ENCODE measurements around the gene PIGQ.
A peak's percentile ranks its signal among the peaks of the same experiment; 100 is the strongest.

The PIGQ gene

GRCh38 chr16:534856-535445 lies 34.8 kb upstream of the PIGQ start:
- no peak for DNase-seq

GRCh38 chr16:535446-536405 lies 34.0 kb upstream of the PIGQ start:
- DNase-seq, result peak in 1 of 3 experiments; percentile 19

GRCh38 chr16:536746-537145 lies 33.0 kb upstream of the PIGQ start:
- no peak for DNase-seq

- DNase-seq, result no peak
Observed at GRCh38 chr16:537415-538335, 32.1 kb upstream of the PIGQ start.

DNA sequence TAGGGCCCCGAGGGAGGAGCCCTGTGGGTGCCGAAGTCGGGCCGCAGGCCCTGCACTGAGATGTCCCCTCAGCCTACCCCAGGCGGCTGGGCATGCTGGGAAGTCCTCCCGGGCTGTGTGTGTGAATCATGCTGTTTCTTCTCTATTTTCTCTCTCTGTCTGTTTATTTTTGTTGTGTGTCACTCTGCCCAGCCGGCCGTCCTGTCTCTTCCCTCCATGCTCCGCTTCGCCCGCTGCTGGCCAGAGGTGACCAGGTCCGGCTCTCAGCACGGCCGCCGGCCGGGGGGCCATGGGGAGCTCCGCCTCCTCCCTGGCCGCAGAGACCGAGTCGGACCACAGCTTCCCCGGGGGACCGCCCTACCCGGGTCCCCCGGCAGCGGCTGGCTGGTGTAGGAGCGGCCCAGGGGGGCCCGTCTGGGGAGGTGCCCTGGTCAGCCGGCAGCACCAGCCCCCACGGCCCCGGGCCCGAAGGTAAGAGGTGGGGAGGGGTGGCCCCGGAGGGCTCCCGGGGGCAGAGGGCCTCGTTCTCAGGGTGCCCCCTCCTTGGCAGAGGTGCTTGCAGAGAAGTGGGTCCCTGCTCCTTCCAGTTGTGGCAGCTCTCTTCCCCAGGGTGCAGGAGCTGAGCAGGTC lies 29.8 kb upstream of the PIGQ start:
- DNase-seq, result no peak

DNA sequence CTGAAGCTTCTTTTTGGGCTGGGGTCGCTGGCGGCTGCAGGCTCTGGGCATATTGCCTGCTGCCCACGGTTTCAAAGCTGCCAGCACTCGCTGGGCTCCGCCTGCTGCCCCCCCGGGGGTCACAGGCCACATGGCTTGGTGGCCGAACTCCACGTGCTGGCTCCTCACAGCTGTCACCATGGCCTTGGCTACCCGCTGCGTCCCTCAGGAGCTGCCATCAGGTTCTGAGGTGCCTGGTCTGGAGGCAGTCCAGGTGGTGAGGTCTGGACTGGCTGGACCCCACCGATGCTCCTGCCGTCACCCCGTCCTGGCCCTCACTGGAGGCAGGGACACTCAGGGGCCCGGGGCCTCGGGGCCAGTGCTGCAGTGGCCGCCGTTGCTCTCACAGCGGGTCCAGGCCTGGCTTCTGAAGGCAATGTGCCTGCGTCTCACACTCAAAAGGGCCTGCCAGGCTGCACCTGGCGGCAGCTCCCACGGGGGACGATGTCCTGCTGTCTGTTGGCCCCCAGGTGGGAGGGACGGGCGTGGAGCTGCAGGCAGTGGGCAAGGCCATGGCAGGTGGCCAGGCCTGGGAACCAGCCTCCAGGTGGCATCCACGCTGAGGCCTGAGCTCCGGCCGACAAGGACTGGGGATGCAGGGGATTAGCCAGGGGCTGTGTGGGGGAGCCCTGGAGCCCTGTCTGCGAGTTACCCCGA lies 29.0 kb upstream of the PIGQ start:
- no peak for DNase-seq

DNA sequence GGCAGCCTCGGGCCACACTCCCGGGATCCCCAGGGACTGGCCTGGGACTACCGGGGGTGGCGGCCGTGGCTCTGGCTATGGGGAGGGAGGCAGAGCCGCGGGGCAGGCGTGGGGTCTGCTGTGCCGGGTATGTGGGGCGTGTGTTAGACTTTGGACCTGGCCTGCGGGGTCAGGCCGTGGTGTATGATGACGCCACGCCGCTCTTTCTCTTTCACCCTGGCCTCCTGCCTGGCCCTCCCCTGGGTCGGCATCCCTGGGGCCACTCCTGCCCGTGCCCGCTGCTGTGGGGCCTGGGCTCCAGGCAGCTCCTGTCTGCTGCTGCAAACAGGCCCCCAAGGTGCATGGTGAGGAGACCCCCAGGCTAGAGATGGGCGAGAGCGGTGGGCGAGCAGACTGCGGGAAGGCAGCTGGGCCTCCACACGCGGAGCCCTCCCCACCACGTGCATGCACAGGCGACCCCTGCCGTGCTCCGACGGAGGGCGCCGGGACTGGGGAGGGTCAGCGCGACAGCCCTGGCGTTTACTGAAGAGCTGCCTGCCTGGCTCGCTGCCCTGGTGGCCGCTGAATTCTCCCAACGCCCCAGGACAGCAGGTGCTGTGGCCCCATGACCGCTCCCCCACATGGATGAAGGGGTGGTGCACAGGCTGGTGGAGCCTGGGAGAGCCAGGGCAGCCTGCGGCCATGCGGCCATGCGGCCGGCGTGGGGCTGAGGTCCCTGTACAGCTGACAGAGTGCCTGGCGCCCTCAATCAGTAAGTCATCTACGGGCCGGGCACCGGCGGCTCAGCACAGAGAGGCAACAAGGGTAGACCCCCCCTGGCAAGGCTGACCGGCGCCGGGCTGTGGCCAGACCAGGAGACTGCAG lies 26.2 kb upstream of the PIGQ start:
- DNase-seq, result no peak

GRCh38 chr16:544517-544916 lies 25.3 kb upstream of the PIGQ start:
- no peak for DNase-seq

DNA sequence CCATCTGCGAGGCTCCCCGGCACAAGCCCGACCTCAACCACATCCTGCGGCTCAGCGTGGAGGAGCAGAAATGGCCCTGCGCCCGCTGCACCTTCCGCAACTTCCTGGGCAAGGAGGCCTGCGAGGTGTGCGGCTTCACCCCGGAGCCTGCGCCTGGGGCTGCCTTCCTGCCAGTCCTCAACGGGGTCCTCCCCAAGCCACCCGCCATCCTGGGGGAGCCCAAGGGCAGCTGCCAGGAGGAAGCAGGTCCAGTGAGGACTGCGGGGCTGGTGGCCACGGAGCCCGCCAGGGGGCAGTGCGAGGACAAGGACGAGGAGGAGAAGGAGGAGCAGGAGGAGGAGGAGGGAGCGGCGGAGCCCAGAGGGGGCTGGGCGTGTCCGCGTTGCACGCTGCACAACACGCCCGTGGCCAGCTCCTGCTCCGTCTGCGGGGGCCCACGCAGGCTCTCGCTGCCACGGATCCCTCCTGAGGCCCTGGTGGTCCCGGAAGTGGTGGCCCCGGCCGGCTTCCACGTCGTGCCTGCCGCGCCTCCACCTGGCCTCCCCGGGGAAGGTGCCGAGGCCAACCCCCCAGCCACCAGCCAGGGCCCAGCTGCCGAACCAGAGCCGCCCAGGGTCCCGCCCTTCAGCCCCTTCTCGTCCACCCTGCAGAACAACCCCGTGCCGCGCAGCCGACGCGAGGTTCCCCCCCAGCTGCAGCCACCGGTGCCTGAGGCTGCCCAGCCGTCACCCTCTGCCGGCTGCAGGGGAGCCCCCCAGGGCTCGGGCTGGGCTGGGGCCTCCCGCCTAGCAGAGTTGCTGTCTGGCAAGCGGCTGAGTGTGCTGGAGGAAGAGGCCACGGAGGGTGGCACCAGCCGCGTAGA lies 22.6 kb upstream of the PIGQ start:
- DNase-seq, result peak in 2 of 3 experiments; percentile 10 to 65

GRCh38 chr16:548586-548985 lies 21.2 kb upstream of the PIGQ start:
- DNase-seq, result no peak

DNA sequence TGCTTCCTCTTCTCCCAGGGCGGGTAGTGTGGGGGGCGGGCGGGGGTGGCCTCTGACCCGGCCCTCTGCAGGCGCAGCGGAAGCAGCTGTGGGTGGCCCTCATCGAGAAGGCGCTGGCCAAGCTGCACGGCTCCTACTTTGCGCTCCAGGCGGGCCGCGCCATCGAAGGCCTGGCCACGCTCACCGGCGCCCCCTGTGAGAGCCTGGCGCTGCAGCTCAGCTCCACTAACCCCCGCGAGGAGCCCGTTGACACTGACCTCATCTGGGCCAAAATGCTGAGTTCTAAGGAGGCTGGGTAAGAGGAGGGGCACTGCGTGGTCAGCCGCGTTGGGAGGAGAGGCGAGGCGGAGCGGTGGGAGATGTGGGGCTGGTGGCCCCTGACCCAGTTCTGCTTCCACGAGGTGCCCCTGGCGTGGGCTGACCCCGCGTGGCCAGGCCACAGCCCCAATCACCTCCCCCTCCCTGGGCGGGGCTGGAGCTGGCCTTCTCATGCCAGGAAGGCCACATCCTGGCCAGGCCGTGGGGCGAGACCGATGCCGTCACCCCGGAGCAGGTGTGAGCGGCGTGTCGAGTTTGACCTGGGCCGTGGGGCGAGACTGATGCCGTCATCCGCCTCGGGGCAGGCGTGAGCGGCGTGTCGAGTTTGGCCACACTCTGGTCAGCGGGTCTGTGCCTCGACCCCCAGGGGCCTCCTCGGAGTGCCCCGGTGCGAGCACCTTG lies 20.1 kb upstream of the PIGQ start:
- DNase-seq, result no peak

GRCh38 chr16:551210-551609 lies 18.6 kb upstream of the PIGQ start:
- DNase-seq, result no peak

GRCh38 chr16:552171-552570 lies 17.6 kb upstream of the PIGQ start:
- no peak for DNase-seq

GRCh38 chr16:553601-554296 lies 16.0 kb upstream of the PIGQ start:
- DNase-seq, result no peak

DNA sequence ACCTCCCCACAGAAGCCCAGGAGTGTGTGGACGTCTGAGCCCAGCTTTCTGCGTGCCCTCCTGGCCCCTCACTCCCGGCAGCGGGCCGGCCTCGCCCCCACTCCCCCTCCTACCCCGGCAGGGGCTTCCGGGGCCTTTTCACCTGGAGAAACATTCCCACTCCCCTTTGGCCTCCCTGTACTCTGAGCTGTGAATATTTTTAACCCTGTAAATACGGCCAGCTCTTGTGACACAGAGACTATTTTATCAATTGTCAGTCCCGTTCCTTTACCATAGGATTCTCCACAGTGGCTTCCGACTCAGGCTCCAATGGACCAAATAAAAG lies 15.5 kb upstream of the PIGQ start:
- no peak for DNase-seq

DNA sequence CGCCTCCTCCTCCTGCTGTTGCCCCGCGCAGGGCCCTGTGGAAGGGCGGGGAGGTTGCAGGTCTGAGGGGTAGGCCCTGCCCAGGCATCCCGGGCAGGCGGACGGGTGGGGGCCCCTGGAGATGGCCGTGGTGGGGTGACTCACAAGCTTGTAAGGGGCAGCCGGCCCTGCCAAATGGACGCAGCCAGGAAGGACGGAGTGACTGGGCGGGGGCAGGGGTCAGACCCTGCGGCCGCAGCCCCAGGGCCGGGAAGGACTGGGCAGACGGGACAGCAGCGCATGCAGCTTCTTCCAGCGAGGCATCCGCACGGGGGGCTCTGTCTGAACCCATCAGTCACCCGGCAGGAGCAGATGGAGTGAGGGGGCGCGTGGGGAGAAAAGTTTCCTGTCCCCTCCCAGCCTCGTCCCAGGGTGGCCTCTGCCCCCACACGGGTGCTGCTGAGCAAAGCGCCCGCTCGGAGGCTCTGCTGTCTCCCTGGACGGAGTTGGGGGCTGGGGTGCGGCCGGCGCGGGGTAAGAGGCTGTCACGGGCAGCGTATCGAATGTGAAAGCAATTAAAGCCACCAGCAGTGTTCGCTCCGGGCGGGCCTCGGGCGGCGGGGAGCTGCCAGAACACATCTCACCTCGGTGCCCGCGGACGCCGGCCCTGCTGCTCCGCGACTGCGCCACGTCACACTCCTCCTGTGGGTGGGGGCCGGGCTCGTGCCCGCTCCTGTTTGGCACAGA lies 15.0 kb upstream of the PIGQ start:
- no peak for DNase-seq

DNA sequence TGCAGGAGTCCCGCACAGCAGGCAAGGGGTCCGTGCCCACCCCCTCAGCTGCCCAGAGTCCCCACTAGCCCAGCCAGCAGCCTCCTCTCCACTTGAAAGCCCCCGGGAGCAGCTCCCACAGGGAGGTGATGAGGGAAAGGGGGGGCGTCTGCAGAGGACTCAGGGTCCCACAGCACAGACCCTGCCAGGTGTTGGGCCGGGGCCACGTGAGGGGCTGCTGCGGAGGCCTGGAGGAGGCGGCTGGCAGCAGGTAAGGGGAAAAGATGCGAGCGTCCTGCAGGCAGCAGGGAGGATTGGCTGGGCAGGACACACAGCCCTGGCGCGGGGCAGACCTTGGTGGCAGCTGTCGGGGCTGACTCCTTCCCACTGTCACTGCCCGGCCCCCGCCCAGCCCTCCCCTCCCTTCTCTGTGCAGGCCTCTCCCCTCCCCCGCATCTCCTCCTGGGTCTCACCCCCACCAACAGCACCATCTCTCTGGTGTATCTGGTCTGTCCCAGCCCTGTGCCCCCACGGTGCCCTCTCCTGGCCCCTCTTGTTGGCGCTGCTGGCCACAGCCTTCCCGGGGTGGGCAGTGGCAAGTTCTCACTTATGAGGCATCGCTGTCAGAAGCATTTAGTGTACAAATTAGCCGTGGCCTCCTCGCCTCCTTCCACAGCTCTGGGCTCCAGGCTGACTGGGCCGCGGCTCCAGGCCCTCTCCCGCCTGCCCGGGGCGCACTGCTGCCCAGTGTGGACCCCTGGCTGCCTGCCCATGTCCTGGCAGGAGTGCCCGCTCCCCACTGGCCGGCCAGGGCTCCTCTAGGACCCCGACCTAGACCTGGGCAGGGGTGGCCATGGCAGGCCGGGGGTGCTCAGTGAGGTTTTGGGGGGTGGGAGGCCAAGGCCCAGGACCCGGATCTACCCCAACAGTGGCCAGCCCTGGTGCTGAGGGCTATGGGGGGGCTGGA lies 14.0 kb upstream of the PIGQ start:
- DNase-seq, result no peak
